T-cell (primary cell): ENCODE measurements around the gene GCH1. TPM values are rescaled to one million over a fixed set of nuclear protein-coding genes. Genes with fewer than 3 reads are reported as not detected.

Experiments used
- ATAC-seq, 4 experiments: fragments of 200-7000 bp in 3 of 4; fragments of 150-1000 bp in 1 of 4; cut with Tn5 transposase; replicated peaks in 1 of 4; 1 replicate in 3 of 4; 2 replicates in 1 of 4; pipeline ENCODE4 v1.10.0; 2021; ENCODE audit warnings: moderate library complexity in 3 of 4, mild to moderate bottlenecking in 2 of 4, moderate number of reproducible peaks in 1 of 4
- CTCF ChIA-PET, 2 donors: fragments of 300-600 bp; sonication (Branson Sonifier 250); formaldehyde crosslinking; loops; one replicate each; lab custom pipeline; 2022; ENCODE audit warnings: antibody characterized with exemption in 2 of 2; lab: Charles Lee
- POLR2A ChIA-PET, 2 donors: fragments of 300-600 bp; sonication (Branson Sonifier 250); formaldehyde crosslinking; loops; one replicate each; lab custom pipeline; 2022; ENCODE audit warnings: antibody characterized with exemption in 2 of 2; lab: Charles Lee
- DNase-seq, 35 experiments: peaks; one replicate each; pipeline versions ENCODE4 v3.0.0 to v3.0.0-alpha.2; 2013 to 2023
- H3K27ac ChIP-seq: one replicate; pipeline ENCODE4 v1.5.1; 2013; ENCODE audit warnings: low read length
- H3K27me3 ChIP-seq, 2 experiments: replicated peaks in 1 of 2; 1 replicate in 1 of 2; 2 replicates in 1 of 2; pipeline versions ENCODE4 v1.6.1 to v1.7.0; 2013; ENCODE audit warnings: low read length in 1 of 2, mixed read lengths in 1 of 2; ENCODE audit not compliant: control insufficient read depth in 2 of 2, insufficient read depth in 2 of 2; ENCODE audit errors: extremely low read depth in 1 of 2
- H3K36me3 ChIP-seq, 2 donors: 1 replicate in 1 of 2; 2 replicates in 1 of 2; pipeline versions ENCODE4 v1.6.1 to v1.7.0; 2013; ENCODE audit warnings: low read length in 1 of 2; ENCODE audit not compliant: control insufficient read depth in 2 of 2, insufficient read depth in 1 of 2; ENCODE audit errors: extremely low read depth in 1 of 2
- H3K4me1 ChIP-seq, 2 experiments: 1 replicate in 1 of 2; 2 replicates in 1 of 2; pipeline versions ENCODE4 v1.6.1 to v1.7.0; 2013; ENCODE audit warnings: low read length in 2 of 2, mixed read lengths in 1 of 2; ENCODE audit not compliant: insufficient read depth in 2 of 2, control insufficient read depth in 1 of 2; ENCODE audit errors: extremely low read depth in 1 of 2
- H3K4me3 ChIP-seq, 2 donors: 1 replicate in 1 of 2; 2 replicates in 1 of 2; pipeline versions ENCODE4 v1.5.1 to v1.7.0; 2013; ENCODE audit warnings: mild to moderate bottlenecking in 2 of 2, low read length in 1 of 2, moderate library complexity in 1 of 2; ENCODE audit not compliant: control insufficient read depth in 1 of 2; ENCODE audit errors: extremely low read depth in 1 of 2
- H3K9me3 ChIP-seq: 2 replicates; pipeline ENCODE4 v1.7.0; 2013
- H3K27ac Mint-ChIP-seq, 2 donors: one replicate each; pipeline ENCODE4 v1.8.0; 2020 to 2021; ENCODE audit warnings: mild to moderate bottlenecking in 2 of 2, mixed read lengths in 2 of 2
- H3K27me3 Mint-ChIP-seq, 2 donors: one replicate each; pipeline ENCODE4 v1.8.0; 2021 to 2022; ENCODE audit warnings: mixed read lengths in 2 of 2
- H3K36me3 Mint-ChIP-seq: one replicate; pipeline ENCODE4 v1.8.0; 2021; ENCODE audit warnings: mixed read lengths
- H3K4me1 Mint-ChIP-seq, 3 donors: one replicate each; pipeline ENCODE4 v1.8.0; 2020 to 2022; ENCODE audit warnings: mixed read lengths in 3 of 3, mild to moderate bottlenecking in 1 of 3
- H3K4me3 Mint-ChIP-seq, 3 donors: one replicate each; pipeline ENCODE4 v1.8.0; 2020 to 2022; ENCODE audit warnings: mild to moderate bottlenecking in 3 of 3, mixed read lengths in 3 of 3, moderate library complexity in 3 of 3
- H3K9me3 Mint-ChIP-seq, 3 donors: one replicate each; pipeline ENCODE4 v1.8.0; 2020 to 2022; ENCODE audit warnings: mixed read lengths in 3 of 3
- WGBS: methylation state at CpG from one replicate; pipeline ENCODE4 v1.1.5; 2013; ENCODE audit warnings: missing lambda C conversion rate; ENCODE audit not compliant: insufficient coverage; 5-methylcytosine and 5-hydroxymethylcytosine counted together
- total RNA-seq, 35 experiments: library from RNA in 6 of 35; stranded (reverse) in 6 of 35; fragments of 120-200 nt in 1 of 35; gene quantifications; one replicate each; pipeline versions ENCODE4 v1.2.1 to v1.2.4 and lab custom pipeline; 2013 to 2026

GCH1 gene
- total RNA-seq, 5 donors from 2014 or later (not counting 1 experiment from before 2014, with no cell fraction given): 26.5 to 31.2 (median 29.2) TPM

GRCh38 chr14:54794796-54795195 lies 107.8 kb downstream of the GCH1 start:
- ATAC-seq (no peak), DNase-seq (no peak)
- WGBS: no CpG with 5 or more reads among the region's 3 CpGs
- CTCF ChIA-PET: no interaction called here
- Histone ChIP-seq H3K27ac (no peak overlapping the region), H3K27me3 (peaks cover 0 to 9% of the 10 kb centered on the region in 2 experiments), H3K4me3 (no peak overlapping the region), H3K4me1 (no peaks in the 10 kb centered on the region), H3K9me3 (no peaks in the 10 kb centered on the region), H3K36me3 (no peaks in the 10 kb centered on the region)
- POLR2A ChIA-PET: no interaction called here
- Mint-ChIP-seq H3K4me1 (no peaks in the 10 kb centered on the region), H3K27ac (no peak overlapping the region), H3K9me3 (peaks cover 0 to 8% (median 5%) of the 10 kb centered on the region in 3 donors), H3K4me3 (no peak overlapping the region), H3K36me3 (peaks cover 4% of the 10 kb centered on the region), H3K27me3 (peaks cover 1 to 8% of the 10 kb centered on the region in 2 donors)

- CTCF ChIA-PET: interaction anchor here in 1 of 2 donors (0.7 kb wide), 1 partner anchor 9 kb away, joined by 4 read pairs; no protein-coding TSS in a partner anchor
- no peak for DNase-seq
- H3K9me3 ChIP-seq: no peaks in the 10 kb centered on the region
- no CpG with 5 or more reads among the region's 1 CpG for WGBS
- no peak for ATAC-seq
- H3K27me3 ChIP-seq: peaks cover 0 to 9% of the 10 kb centered on the region in 2 experiments
- H3K4me1 ChIP-seq: no peaks in the 10 kb centered on the region
- H3K27me3 Mint-ChIP-seq: peaks cover 0 to 8% of the 10 kb centered on the region in 2 donors
- no peak overlapping the region for H3K27ac Mint-ChIP-seq
- no peak overlapping the region for H3K4me3 Mint-ChIP-seq
- H3K36me3 ChIP-seq: no peaks in the 10 kb centered on the region
- H3K9me3 Mint-ChIP-seq: peaks cover 0 to 8% (median 5%) of the 10 kb centered on the region in 3 donors
- POLR2A ChIA-PET: no interaction called here
- H3K36me3 Mint-ChIP-seq: peaks cover 4% of the 10 kb centered on the region
- H3K4me1 Mint-ChIP-seq: no peaks in the 10 kb centered on the region
- H3K27ac ChIP-seq: no peak overlapping the region
- no peak overlapping the region for H3K4me3 ChIP-seq
Observed at GRCh38 chr14:54794159-54794558, 108.5 kb downstream of the GCH1 start.

GRCh38 chr14:54792288-54792687 lies 110.3 kb downstream of the GCH1 start:
- no peak overlapping the region for H3K27ac Mint-ChIP-seq
- 88% methylated on average over 2 of the region's 6 CpGs for WGBS

More at GRCh38 chr14:54792288-54792687, 110.3 kb downstream of the GCH1 start:
- H3K27ac ChIP-seq: no peak overlapping the region
- peaks cover 0 to 8% of the 10 kb centered on the region in 2 donors for H3K27me3 Mint-ChIP-seq
- H3K36me3 Mint-ChIP-seq: peaks cover 4% of the 10 kb centered on the region
- H3K36me3 ChIP-seq: no peaks in the 10 kb centered on the region
- ATAC-seq: no peak
- no peaks in the 10 kb centered on the region for H3K4me1 ChIP-seq
- peaks cover 0 to 8% (median 0%) of the 10 kb centered on the region in 3 donors for H3K4me1 Mint-ChIP-seq
- H3K9me3 ChIP-seq: no peaks in the 10 kb centered on the region
- peaks cover 0 to under 1% of the 10 kb centered on the region in 2 experiments for H3K27me3 ChIP-seq
- H3K9me3 Mint-ChIP-seq: peaks cover 0 to 8% (median 5%) of the 10 kb centered on the region in 3 donors
- DNase-seq: no peak
- no peak overlapping the region for H3K4me3 Mint-ChIP-seq
- no peak overlapping the region for H3K4me3 ChIP-seq
- POLR2A ChIA-PET: no interaction called here
- CTCF ChIA-PET: interaction anchor here in 1 of 2 donors (0.5 kb wide), 1 partner anchor 228 kb away, joined by 3 read pairs; no protein-coding TSS in a partner anchor

Other genes starting within 250 kb of the GCH1 start
- gene WDHD1, start 124.3 kb upstream of the GCH1 start, total RNA-seq: 1 to 10 TPM; 2.5 to 6.1 (median 4.9) TPM
- 10 to 100 TPM; 16.7 to 26.4 (median 21.1) TPM for gene SOCS4, start 124.4 kb upstream of the GCH1 start, total RNA-seq
- gene MAPK1IP1L, start 148.8 kb upstream of the GCH1 start, total RNA-seq: 100 to 1,000 TPM in 2 of 5 donors, 10 to 100 TPM in 3; 68.7 to 153 (median 73.4) TPM
- 10 to 100 TPM in 4 of 5 donors, 1 to 10 TPM in 1; 4.1 to 57.7 (median 35.8) TPM for gene LGALS3, start 226.4 kb upstream of the GCH1 start, total RNA-seq